ENCODE measurements around the gene PDIK1L.

GRCh38 chr1:26092422-26092821 is 19.2 kb upstream of the PDIK1L start:
- no peak for TF ChIP-seq CTCF (IDR thresholded peaks at IDR 0.05; ENCODE audit: poor library complexity)
- TF ChIP-seq EZH2 (IDR thresholded peaks at IDR 0.05; ENCODE audit: borderline replicate concordance) = no peak
